Measurements from ENCODE around the gene KBTBD6.
"Not testable (repeated sequence)": the region's sequence is repeated elsewhere in the genome, so short reads cannot be mapped to it uniquely, and the experiment has no call there.

Gene KBTBD6

GRCh38 chr13:41136396-41137031 is 3.9 kb upstream of the KBTBD6 start:
- DNase-seq (ENCODE audit: low spot score): no peak

DNA sequence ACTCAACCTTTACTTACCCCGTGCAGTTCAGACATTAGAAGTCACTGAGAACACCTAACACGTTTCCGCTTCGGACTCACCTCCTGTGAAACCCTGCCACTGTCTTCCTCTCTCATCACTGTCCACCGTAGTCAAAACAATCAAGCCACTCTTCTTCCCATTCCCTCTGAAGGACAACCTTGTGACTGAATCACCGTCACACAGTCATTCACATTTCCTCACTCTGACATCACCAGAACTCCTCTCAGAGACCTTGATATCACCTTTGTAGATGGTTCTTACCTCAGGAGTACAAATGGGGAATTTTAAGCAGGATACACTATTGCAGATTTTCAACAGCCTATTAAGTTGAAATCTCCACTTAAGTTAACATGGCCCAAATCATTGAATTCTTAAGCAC is 1.3 kb upstream of the KBTBD6 start:
- DNase-seq (ENCODE audit: low spot score): no peak

- DNase-seq (ENCODE audit: low spot score): not testable (repeated sequence)
Observed at GRCh38 chr13:41131660-41132511, 716 bp downstream of the KBTBD6 start.

- not testable (repeated sequence) for DNase-seq (ENCODE audit: low spot score)
Observed at GRCh38 chr13:41131189-41131588, 1.4 kb downstream of the KBTBD6 start.

- no peak for DNase-seq (ENCODE audit: low spot score)
Observed at GRCh38 chr13:41130356-41130755, 2.2 kb downstream of the KBTBD6 start.

DNA sequence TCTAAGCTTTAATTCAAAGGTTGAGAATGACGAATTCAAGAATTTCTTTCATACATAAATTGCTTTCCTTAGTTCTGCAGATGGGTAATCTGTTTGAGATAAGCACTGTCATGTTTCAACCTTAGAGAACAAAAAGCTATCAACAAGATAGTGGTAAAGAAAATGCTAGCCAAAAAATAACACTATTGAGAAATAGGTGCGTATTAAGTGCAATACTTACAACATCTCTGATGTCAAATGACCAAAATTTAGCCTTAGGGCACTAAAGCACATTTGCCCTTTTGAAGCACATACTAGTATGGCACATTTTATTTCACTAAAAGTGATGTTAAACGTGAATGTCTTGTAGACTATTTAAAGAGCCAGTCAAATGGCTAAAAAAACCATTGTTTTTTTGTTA is 4.9 kb downstream of the KBTBD6 start:
- no peak for DNase-seq (ENCODE audit: low spot score)

DNA sequence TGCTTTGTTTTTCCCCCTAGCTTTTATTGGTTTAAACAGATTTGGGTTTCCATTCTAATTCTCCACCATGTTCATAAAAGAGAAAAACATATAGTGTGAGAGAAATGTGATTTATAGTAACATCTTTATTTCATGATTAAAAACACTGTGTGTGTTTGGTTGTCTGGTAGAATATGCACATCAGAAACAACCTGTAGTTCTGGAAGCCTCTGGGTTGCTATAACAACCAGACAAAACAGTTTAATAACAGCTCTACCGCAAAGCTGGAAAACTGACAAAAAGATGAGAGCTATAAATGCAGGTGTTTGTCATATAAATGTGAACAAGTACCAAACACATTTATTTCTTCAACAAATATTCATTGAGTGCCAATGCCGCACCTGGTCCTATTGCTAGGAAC is 9.8 kb downstream of the KBTBD6 start:
- no peak for DNase-seq (ENCODE audit: low spot score)

- DNase-seq (ENCODE audit: low spot score): no peak
Observed at GRCh38 chr13:41117869-41118268, 14.7 kb downstream of the KBTBD6 start.

DNA sequence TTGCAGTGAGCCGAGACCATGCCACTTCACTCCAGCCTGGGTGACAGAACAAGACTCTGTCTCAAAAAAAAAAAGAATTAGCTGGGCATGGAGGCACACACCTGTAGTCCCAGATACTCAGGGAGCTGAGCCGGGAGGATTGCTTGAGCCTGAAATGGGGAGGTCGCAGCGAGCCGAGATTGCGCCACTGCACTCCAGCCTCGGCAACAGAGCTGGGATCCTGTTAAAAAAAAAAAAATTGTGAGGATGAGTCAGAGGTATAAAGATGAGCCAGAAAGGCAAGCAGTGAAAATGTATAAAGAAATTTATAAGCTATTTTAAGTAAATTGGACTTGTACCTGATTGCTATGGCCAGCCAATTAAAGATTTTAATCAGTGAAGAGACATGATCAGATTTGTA is 21.1 kb downstream of the KBTBD6 start:
- no peak for DNase-seq (ENCODE audit: low spot score)

DNA sequence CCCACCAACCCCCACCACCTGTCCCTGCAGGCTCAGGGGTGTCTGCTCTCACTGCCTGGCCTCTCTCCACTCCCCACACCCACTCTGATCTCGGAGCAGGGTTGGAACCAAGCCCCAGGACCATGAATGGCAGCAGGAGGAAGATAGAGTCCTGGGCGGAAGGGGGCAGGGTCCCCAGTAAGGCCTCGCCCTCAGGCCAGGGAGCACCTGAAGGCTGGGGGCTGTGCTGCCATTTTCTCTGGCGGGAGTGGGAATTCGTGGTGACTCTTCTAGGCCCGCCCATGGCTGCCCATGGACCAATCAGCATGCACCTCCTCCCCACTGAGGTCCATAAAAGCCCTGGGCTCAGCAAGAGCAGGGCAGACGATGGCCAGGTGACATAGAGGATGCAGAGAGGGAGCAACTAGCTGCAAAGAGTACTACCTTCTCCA is 25.0 kb downstream of the KBTBD6 start:
- no peak for DNase-seq (ENCODE audit: low spot score)

DNA sequence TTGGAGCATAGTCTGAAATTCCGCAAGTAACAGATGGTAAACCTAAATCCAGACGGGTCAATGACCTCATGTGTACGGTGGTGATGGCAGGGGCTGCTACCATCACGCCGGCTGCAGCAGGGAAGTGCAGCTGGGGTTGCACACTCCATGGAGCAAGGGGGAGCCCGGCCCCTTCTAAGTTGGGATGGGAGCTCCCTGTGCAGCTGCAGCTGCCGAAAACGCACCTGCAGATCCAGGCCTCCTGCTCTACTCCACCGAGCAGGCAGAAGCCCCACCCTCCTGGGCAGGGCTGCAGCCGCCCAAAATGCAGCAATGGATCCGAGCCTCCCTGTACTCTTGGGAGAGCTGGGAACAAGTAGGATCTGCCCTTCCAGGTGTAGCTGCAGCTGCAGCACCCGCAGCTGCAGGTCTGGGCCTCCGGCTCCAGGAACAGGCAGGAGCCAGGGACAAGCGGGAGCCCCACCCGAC is 25.5 kb downstream of the KBTBD6 start:
- DNase-seq (ENCODE audit: low spot score): no peak

DNA sequence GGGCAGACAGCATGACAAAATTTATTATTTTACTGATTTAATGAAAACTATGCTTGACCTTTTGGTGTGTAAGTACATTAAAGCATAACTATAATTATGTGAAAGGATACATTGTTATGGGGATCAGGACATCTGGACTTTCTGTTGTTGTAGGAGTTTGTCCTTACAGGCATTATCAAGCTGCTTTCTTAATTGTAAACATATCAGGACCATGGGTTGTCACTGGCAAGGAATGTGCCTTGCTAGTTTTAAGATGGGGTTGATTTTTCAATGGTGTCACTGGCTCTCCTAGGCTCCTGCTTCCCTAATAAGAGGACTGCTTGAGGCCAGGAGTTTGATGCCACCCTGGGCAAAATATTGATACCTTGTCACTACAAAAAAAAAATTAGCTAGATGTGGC is 32.6 kb downstream of the KBTBD6 start:
- DNase-seq (ENCODE audit: low spot score): no peak

GRCh38 chr13:41098761-41099160 is 33.8 kb downstream of the KBTBD6 start:
- no peak for DNase-seq (ENCODE audit: low spot score)

DNA sequence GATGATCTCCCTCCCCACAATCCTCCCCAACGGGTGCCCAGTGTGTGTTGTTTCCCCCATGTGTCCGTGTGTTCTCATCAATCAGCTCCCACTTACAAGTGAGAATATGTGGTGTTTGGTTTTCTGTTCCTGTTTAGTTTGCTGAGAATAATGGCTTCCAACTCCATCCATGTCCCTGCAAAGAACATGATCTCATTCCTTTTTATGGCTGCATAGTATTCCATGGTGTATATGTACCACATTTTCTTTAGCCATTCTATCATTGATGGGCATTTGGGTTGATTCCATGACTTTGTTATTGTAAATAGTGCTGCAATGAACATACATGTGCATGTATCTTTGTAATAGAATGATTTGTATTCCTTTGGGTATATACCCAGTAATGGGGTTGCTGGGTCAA is 36.9 kb downstream of the KBTBD6 start:
- not testable (repeated sequence) for DNase-seq (ENCODE audit: low spot score)

DNA sequence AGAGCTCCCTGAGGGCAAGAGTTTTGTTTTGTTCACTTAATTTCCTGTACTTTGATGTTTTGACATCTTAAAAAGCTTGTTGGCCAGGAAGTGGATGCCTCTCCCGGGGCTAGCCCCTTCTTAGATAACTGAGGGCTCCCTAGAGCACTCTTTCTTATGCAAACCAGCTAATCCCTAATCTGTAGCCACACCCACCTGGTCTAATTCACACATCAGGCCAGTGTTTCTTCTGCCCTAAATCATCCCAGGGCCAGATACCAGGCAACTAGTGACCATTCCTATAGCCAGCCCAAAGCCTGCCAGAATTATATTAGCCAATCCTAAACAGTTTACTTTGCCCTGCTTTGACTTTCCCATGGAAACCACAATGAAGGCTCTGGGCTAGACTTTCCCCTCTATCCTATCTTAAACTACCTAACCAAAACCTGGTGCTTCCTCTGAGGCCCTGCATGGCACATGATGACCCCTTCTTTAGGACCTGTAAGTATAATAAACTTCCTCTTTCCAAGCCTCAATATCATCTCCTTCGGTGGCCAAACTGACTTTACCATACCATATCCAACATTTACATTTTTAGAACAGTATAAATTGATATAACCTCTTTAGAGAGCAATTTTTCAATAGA is 46.5 kb downstream of the KBTBD6 start:
- no peak for DNase-seq (ENCODE audit: low spot score)

- DNase-seq (ENCODE audit: low spot score): no peak
Observed at GRCh38 chr13:41079725-41080124, 52.9 kb downstream of the KBTBD6 start.
